Measurements from ENCODE around the gene CYRIA.

The CYRIA gene

GRCh38 chr2:16655905-16656642, 9.6 kb downstream of the CYRIA start:
- H3K4me2 ChIP-seq (ENCODE audit: low read length): peak overlapping the region; percentile 55
- no peaks in the 10 kb centered on the region for H3K9me3 ChIP-seq (ENCODE audit: low read length)
- no peaks in the 10 kb centered on the region for H3F3A ChIP-seq (ENCODE audit: insufficient read depth, low read length)
- H3K9ac ChIP-seq (ENCODE audit: low read length): no peak overlapping the region; the same call in 1 of the 2 replicates
- H3K9me2 ChIP-seq (ENCODE audit: low read depth, low read length): no peaks in the 10 kb centered on the region
- H3K36me3 ChIP-seq (ENCODE audit: insufficient read depth, low read length): no peaks in the 10 kb centered on the region
- peak overlapping the region; percentile 75 for H3K27ac ChIP-seq (ENCODE audit: low read depth, low read length, poor library complexity, severe bottlenecking)
- H3K4me3 ChIP-seq (ENCODE audit: low read depth, low read length, poor library complexity, severe bottlenecking): no peak overlapping the region
- no peaks in the 10 kb centered on the region for H4K20me1 ChIP-seq (ENCODE audit: insufficient read depth, low read length)
- no peak overlapping the region for H2AFZ ChIP-seq (ENCODE audit: low read length)
- peaks cover 97% of the 10 kb centered on the region for H3K4me1 ChIP-seq (ENCODE audit: insufficient read depth, low read length, severe bottlenecking)
- H3K27me3 ChIP-seq (ENCODE audit: insufficient read depth, low read length): no peaks in the 10 kb centered on the region
- TF ChIP-seq EZH2 (IDR thresholded peaks at IDR 0.05; ENCODE audit: borderline replicate concordance, low read length) (no peak), CTCF (IDR thresholded peaks at IDR 0.05; ENCODE audit: low read length) (no peak)
- H3K79me2 ChIP-seq (ENCODE audit: insufficient read depth, low read length): no peaks in the 10 kb centered on the region

GRCh38 chr2:16655445-16655837, 10.2 kb downstream of the CYRIA start:
- Histone ChIP-seq H3K27ac (ENCODE audit: low read depth, low read length, poor library complexity, severe bottlenecking) (peak overlapping the region; percentile 75), H4K20me1 (ENCODE audit: insufficient read depth, low read length) (no peaks in the 10 kb centered on the region), H3K36me3 (ENCODE audit: insufficient read depth, low read length) (no peaks in the 10 kb centered on the region), H3K9me3 (ENCODE audit: low read length) (no peaks in the 10 kb centered on the region), H3K27me3 (ENCODE audit: insufficient read depth, low read length) (no peaks in the 10 kb centered on the region), H3K4me3 (ENCODE audit: low read depth, low read length, poor library complexity, severe bottlenecking) (peak overlapping the region; percentile 12), H2AFZ (ENCODE audit: low read length) (no peak overlapping the region), H3F3A (ENCODE audit: insufficient read depth, low read length) (no peaks in the 10 kb centered on the region), H3K79me2 (ENCODE audit: insufficient read depth, low read length) (no peaks in the 10 kb centered on the region), H3K4me1 (ENCODE audit: insufficient read depth, low read length, severe bottlenecking) (peaks cover 100% of the 10 kb centered on the region), H3K4me2 (ENCODE audit: low read length) (peak overlapping the region; percentile 55; the same call in 1 of the 2 replicates), H3K9ac (ENCODE audit: low read length) (peak overlapping the region; percentile 24; the same call in 1 of the 2 replicates), H3K9me2 (ENCODE audit: low read depth, low read length) (no peaks in the 10 kb centered on the region)
- TF ChIP-seq EZH2 (IDR thresholded peaks at IDR 0.05; ENCODE audit: borderline replicate concordance, low read length) (no peak), CTCF (IDR thresholded peaks at IDR 0.05; ENCODE audit: low read length) (no peak)

GRCh38 chr2:16654833-16655444, 10.7 kb downstream of the CYRIA start:
- Histone ChIP-seq H3K27ac (ENCODE audit: low read depth, low read length, poor library complexity, severe bottlenecking) (peak overlapping the region; percentile 75), H3K79me2 (ENCODE audit: insufficient read depth, low read length) (no peaks in the 10 kb centered on the region), H3K4me1 (ENCODE audit: insufficient read depth, low read length, severe bottlenecking) (peaks cover 100% of the 10 kb centered on the region), H3K9ac (ENCODE audit: low read length) (peak overlapping the region; percentile 24; the same call in 1 of the 2 replicates), H3K4me3 (ENCODE audit: low read depth, low read length, poor library complexity, severe bottlenecking) (peak overlapping the region; percentile 12), H2AFZ (ENCODE audit: low read length) (no peak overlapping the region), H3K9me3 (ENCODE audit: low read length) (no peaks in the 10 kb centered on the region), H3K36me3 (ENCODE audit: insufficient read depth, low read length) (no peaks in the 10 kb centered on the region), H3K9me2 (ENCODE audit: low read depth, low read length) (no peaks in the 10 kb centered on the region), H3K4me2 (ENCODE audit: low read length) (peak overlapping the region; percentile 55; the same call in 1 of the 2 replicates), H4K20me1 (ENCODE audit: insufficient read depth, low read length) (no peaks in the 10 kb centered on the region), H3F3A (ENCODE audit: insufficient read depth, low read length) (no peaks in the 10 kb centered on the region), H3K27me3 (ENCODE audit: insufficient read depth, low read length) (no peaks in the 10 kb centered on the region)
- no peak for TF ChIP-seq EZH2 (IDR thresholded peaks at IDR 0.05; ENCODE audit: borderline replicate concordance, low read length)
- no peak for TF ChIP-seq CTCF (IDR thresholded peaks at IDR 0.05; ENCODE audit: low read length)
